ENCODE measurements around the gene FBXO47.
"Not testable (repeated sequence)": the region's sequence is repeated elsewhere in the genome, so short reads cannot be mapped to it uniquely, and the experiment has no call there.

DNA sequence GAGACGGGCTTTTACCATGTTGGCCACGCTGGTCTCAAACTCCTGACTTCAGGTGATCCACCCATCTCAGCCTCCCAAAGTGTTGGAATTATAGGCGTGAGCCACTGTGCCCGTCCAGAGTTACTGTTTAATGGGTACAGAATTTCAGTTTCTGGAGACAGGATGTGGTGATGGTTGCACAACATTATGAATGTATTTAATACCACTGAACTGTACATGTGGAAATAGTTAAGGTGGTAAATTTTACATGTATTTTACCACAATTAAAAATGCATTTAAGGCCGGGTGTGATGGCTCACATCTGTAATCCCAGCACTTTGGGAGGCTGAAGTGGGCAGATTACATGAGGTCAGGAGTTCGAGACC lies 9.0 kb upstream of the FBXO47 start:
- not testable (repeated sequence) for TF ChIP-seq POLR2A, POLR2AphosphoS5 (IDR thresholded peaks at IDR 0.05; ENCODE audit: low read depth, low read length)

Measured in GM12891 (cell line).